SU-DHL-6 (cell line): ENCODE data around the gene APOC1.
"Not testable (repeated sequence)": the region's sequence is repeated elsewhere in the genome, so short reads cannot be mapped to it uniquely, and the experiment has no call there.

Experiments
- H2AFZ ChIP-seq: fragments of 200-600 bp; sonication (generic); 2 replicates; pipeline ENCODE4 v1.6.1; 2014; ENCODE audit warnings: low read depth, mild to moderate bottlenecking, moderate library complexity, mixed read lengths, antibody characterized with exemption, low read length; ENCODE audit not compliant: severe bottlenecking
- H3F3A ChIP-seq: fragments of 200-600 bp; shearing (Covaris generic); 2 replicates; pipeline ENCODE4 v1.6.0; 2016; ENCODE audit warnings: antibody characterized with exemption, mild to moderate bottlenecking; ENCODE audit not compliant: insufficient read depth
- H3K27ac ChIP-seq: fragments of 200-600 bp; sonication (generic); 2 replicates; pipeline ENCODE4 v1.5.1; 2016; ENCODE audit warnings: low read depth, mild to moderate bottlenecking, low read length, moderate library complexity, mixed read lengths
- H3K27me3 ChIP-seq: fragments of 200-600 bp; sonication (generic), shearing (Covaris generic); 2 replicates; pipeline ENCODE4 v1.6.0; 2014; ENCODE audit warnings: mild to moderate bottlenecking, low read length
- H3K36me3 ChIP-seq: fragments of 200-600 bp; sonication (generic); 2 replicates; pipeline ENCODE4 v1.6.1; 2014; ENCODE audit warnings: mild to moderate bottlenecking, low read length, mixed read lengths
- H3K4me2 ChIP-seq: fragments of 300-600, 200-600 bp; shearing (Covaris generic), sonication (generic); 2 replicates; pipeline ENCODE4 v1.6.0; 2014; ENCODE audit warnings: low read length, low read depth, mild to moderate bottlenecking; ENCODE audit not compliant: poor library complexity, severe bottlenecking
- H3K4me3 ChIP-seq: fragments of 200-600 bp; sonication (generic); 2 replicates; pipeline ENCODE4 v1.5.1; 2014; ENCODE audit warnings: antibody characterized with exemption, low read length, mild to moderate bottlenecking, mixed read lengths; ENCODE audit not compliant: insufficient read depth, poor library complexity, severe bottlenecking
- H3K79me2 ChIP-seq: fragments of 200-600 bp; sonication (generic); 2 replicates; pipeline ENCODE4 v1.6.1; 2014; ENCODE audit warnings: mild to moderate bottlenecking, low read length, moderate library complexity; ENCODE audit not compliant: insufficient read depth
- H3K9ac ChIP-seq: fragments of 200-600 bp; sonication (generic); 2 replicates; pipeline ENCODE4 v1.7.0; 2014; ENCODE audit warnings: mild to moderate bottlenecking, low read length
- H3K9me2 ChIP-seq: fragments of 200-600 bp; sonication (generic); replicated peaks from 2 replicates; pipeline ENCODE4 v1.6.1; 2014; ENCODE audit warnings: low read length; ENCODE audit not compliant: insufficient read depth
- H3K9me3 ChIP-seq: fragments of 200-600 bp; sonication (generic); 2 replicates; pipeline ENCODE4 v1.6.1; 2014; ENCODE audit warnings: low read length, mixed read lengths; ENCODE audit not compliant: insufficient read depth
- H4K20me1 ChIP-seq: fragments of 200-600 bp; sonication (generic); 2 replicates; pipeline ENCODE4 v1.6.1; 2014; ENCODE audit warnings: low read depth, mild to moderate bottlenecking, antibody characterized with exemption, low read length, moderate library complexity, mixed read lengths
- EZH2phosphoT487 ChIP-seq: fragments of 200-600 bp; sonication (generic), shearing (Covaris generic); conservative IDR thresholded peaks from 2 replicates; pipeline ENCODE4 v1.6.1; 2018; ENCODE audit warnings: mild to moderate bottlenecking, antibody characterized with exemption, low read length, moderate library complexity, mixed read lengths
- TF ChIP-seq, protein P1 (sequence below): fragments of 200-600 bp; sonication (generic); IDR thresholded peaks from one replicate; pipeline ENCODE4 v1.5.1; 2017; ENCODE audit warnings: antibody characterized with exemption, mild to moderate bottlenecking, low read length, moderate library complexity; ENCODE audit not compliant: insufficient read depth, poor library complexity, severe bottlenecking

Gene APOC1

DNA sequence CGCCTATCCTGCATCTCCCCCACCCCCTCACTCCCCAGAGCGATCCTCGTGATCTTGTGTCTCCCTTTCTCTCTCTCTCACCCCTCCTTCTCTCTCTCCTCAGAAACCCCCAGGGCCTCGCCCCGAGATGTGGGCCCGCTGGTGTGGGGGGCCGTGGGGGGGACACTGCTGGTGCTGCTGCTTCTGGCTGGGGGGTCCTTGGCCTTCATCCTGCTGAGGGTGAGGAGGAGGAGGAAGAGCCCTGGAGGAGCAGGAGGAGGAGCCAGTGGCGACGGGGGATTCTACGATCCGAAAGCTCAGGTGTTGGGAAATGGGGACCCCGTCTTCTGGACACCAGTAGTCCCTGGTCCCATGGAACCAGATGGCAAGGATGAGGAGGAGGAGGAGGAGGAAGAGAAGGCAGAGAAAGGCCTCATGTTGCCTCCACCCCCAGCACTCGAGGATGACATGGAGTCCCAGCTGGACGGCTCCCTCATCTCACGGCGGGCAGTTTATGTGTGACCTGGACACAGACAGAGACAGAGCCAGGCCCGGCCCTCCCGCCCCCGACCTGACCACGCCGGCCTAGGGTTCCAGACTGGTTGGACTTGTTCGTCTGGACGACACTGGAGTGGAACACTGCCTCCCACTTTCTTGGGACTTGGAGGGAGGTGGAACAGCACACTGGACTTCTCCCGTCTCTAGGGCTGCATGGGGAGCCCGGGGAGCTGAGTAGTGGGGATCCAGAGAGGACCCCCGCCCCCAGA, 36.1 kb upstream of the APOC1 start:
- H3K9ac ChIP-seq = no peak overlapping the region
- H4K20me1 ChIP-seq = no peaks in the 10 kb centered on the region
- no peak overlapping the region for H3K4me2 ChIP-seq
- TF ChIP-seq, protein P1, sequence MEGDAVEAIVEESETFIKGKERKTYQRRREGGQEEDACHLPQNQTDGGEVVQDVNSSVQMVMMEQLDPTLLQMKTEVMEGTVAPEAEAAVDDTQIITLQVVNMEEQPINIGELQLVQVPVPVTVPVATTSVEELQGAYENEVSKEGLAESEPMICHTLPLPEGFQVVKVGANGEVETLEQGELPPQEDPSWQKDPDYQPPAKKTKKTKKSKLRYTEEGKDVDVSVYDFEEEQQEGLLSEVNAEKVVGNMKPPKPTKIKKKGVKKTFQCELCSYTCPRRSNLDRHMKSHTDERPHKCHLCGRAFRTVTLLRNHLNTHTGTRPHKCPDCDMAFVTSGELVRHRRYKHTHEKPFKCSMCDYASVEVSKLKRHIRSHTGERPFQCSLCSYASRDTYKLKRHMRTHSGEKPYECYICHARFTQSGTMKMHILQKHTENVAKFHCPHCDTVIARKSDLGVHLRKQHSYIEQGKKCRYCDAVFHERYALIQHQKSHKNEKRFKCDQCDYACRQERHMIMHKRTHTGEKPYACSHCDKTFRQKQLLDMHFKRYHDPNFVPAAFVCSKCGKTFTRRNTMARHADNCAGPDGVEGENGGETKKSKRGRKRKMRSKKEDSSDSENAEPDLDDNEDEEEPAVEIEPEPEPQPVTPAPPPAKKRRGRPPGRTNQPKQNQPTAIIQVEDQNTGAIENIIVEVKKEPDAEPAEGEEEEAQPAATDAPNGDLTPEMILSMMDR = no peak
- TF ChIP-seq EZH2phosphoT487 = no peak
- H3K79me2 ChIP-seq = no peaks in the 10 kb centered on the region
- H3F3A ChIP-seq = no peaks in the 10 kb centered on the region
- H3K4me3 ChIP-seq = no peak overlapping the region
- no peak overlapping the region for H2AFZ ChIP-seq
- no peaks in the 10 kb centered on the region for H3K27me3 ChIP-seq
- H3K9me2 ChIP-seq = no peaks in the 10 kb centered on the region
- no peak overlapping the region for H3K27ac ChIP-seq
- H3K36me3 ChIP-seq = no peaks in the 10 kb centered on the region
- H3K9me3 ChIP-seq = no peaks in the 10 kb centered on the region

DNA sequence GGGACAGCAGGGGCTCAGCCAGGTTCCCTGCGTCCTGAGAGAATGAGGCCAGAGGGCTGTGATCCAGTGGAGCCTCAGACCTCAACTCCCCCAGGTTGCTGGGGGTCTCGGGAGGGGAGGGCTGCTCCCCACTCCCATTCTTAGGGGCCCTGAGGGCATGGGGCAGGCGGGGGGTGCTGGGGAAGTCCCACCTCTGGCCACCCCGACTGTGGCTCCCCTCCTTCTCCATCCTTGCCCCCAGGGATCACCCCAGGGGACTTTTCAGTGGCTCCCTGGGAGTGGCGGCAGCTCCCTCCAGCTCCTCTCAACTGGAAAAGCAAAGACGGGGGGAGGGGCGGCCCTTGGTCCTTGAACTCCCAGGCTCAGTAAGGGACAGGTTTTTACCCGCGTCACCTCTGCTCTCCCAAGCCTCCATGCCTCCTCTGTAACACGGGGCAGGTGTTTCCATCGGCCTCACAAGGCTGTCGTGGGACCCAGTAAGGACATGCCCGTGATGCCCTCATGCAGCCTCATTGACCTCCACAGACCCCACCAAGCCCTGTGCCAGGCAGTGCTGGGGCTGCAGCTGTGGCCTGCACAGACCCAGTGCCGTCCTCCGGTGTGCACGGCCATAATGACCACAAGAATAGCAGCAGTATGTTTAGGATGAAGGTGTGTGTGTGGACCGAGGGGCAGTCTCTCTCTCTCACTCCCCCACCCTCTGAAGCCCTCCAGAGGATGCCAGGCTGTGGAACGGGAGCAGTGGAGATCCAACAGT, 34.9 kb upstream of the APOC1 start:
- H3K27me3 ChIP-seq = no peaks in the 10 kb centered on the region
- TF ChIP-seq, protein P1 = no peak
- no peaks in the 10 kb centered on the region for H3K9me3 ChIP-seq
- no peaks in the 10 kb centered on the region for H4K20me1 ChIP-seq
- H3K4me3 ChIP-seq = no peak overlapping the region
- H2AFZ ChIP-seq = no peak overlapping the region
- H3K4me2 ChIP-seq = no peak overlapping the region
- no peaks in the 10 kb centered on the region for H3K79me2 ChIP-seq
- no peaks in the 10 kb centered on the region for H3F3A ChIP-seq
- H3K9me2 ChIP-seq = no peaks in the 10 kb centered on the region
- no peak overlapping the region for H3K9ac ChIP-seq
- no peaks in the 10 kb centered on the region for H3K36me3 ChIP-seq
- H3K27ac ChIP-seq = no peak overlapping the region

GRCh38 chr19:44882063-44882462, 32.3 kb upstream of the APOC1 start:
- no peaks in the 10 kb centered on the region for H3K36me3 ChIP-seq
- H3K9me2 ChIP-seq = no peaks in the 10 kb centered on the region
- no peaks in the 10 kb centered on the region for H3K9me3 ChIP-seq

GRCh38 chr19:44882619-44883397, 31.6 kb upstream of the APOC1 start:
- not testable (repeated sequence) for H3K9me2 ChIP-seq

More at GRCh38 chr19:44882063-44882462, 32.3 kb upstream of the APOC1 start:
- no peaks in the 10 kb centered on the region for H3K79me2 ChIP-seq
- H4K20me1 ChIP-seq = no peaks in the 10 kb centered on the region
- H3F3A ChIP-seq = no peaks in the 10 kb centered on the region
- H3K27ac ChIP-seq = no peak overlapping the region
- no peak for TF ChIP-seq EZH2phosphoT487
- TF ChIP-seq, protein P1 = no peak
- H3K4me2 ChIP-seq = no peak overlapping the region
- H3K27me3 ChIP-seq = no peaks in the 10 kb centered on the region
- H3K9ac ChIP-seq = no peak overlapping the region
- no peak overlapping the region for H2AFZ ChIP-seq
- H3K4me3 ChIP-seq = no peak overlapping the region

More at GRCh38 chr19:44882619-44883397, 31.6 kb upstream of the APOC1 start:
- H3K36me3 ChIP-seq, H3K9me3 ChIP-seq, H3F3A ChIP-seq, H4K20me1 ChIP-seq, H3K27me3 ChIP-seq, H3K27ac ChIP-seq, H3K4me3 ChIP-seq, H3K4me2 ChIP-seq, H3K9ac ChIP-seq, H2AFZ ChIP-seq, H3K79me2 ChIP-seq: not testable (repeated sequence)
